SU-DHL-6 (cell line): ENCODE measurements around the gene HORMAD2.

Source experiments
- EZH2phosphoT487 ChIP-seq: fragments of 200-600 bp; sonication (generic), shearing (Covaris generic); conservative IDR thresholded peaks from 2 replicates; pipeline ENCODE4 v1.6.1; 2018; ENCODE audit warnings: mild to moderate bottlenecking, antibody characterized with exemption, low read length, moderate library complexity, mixed read lengths
- TF ChIP-seq, protein P1 (sequence below): fragments of 200-600 bp; sonication (generic); IDR thresholded peaks from one replicate; pipeline ENCODE4 v1.5.1; 2017; ENCODE audit warnings: antibody characterized with exemption, mild to moderate bottlenecking, low read length, moderate library complexity; ENCODE audit not compliant: insufficient read depth, poor library complexity, severe bottlenecking

DNA sequence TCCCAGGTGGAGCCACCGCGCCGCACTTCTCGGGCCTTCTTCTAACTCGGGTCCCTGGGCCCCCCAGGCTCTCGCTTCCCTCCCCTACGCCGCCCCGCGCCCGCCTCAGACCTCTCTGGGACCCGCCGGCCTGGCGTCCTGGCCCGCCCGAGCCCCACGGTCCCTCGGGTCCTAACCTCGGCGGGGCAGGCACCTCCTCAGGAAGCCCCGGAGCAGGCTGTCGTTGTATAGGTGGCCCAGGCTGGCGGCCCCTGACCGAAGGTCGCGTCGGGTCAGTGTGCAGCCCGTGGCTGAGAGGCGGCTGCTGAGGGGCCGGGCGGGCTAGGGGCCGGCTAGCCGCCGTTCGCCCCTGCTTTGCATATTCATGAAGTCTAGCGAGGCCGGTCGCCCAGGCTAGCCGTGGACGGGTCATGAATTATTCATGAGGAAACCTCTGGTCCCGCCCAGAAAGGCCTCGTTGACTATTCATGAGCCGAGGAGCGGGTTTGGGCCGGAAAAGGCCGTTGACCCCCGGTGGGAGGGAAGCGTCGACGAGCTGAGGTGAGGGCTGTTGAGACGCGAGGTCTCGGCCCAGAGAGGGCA lies at the start of gene HORMAD2:
- TF ChIP-seq, protein P1, sequence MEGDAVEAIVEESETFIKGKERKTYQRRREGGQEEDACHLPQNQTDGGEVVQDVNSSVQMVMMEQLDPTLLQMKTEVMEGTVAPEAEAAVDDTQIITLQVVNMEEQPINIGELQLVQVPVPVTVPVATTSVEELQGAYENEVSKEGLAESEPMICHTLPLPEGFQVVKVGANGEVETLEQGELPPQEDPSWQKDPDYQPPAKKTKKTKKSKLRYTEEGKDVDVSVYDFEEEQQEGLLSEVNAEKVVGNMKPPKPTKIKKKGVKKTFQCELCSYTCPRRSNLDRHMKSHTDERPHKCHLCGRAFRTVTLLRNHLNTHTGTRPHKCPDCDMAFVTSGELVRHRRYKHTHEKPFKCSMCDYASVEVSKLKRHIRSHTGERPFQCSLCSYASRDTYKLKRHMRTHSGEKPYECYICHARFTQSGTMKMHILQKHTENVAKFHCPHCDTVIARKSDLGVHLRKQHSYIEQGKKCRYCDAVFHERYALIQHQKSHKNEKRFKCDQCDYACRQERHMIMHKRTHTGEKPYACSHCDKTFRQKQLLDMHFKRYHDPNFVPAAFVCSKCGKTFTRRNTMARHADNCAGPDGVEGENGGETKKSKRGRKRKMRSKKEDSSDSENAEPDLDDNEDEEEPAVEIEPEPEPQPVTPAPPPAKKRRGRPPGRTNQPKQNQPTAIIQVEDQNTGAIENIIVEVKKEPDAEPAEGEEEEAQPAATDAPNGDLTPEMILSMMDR, result no peak
- no peak for TF ChIP-seq EZH2phosphoT487
